SK-N-SH (cell line): ENCODE data around the gene RASA3. TPM values are rescaled to one million over a fixed set of nuclear protein-coding genes. Genes with fewer than 3 reads are reported as not detected.
A peak's percentile ranks its signal among the peaks of the same experiment; 100 is the strongest.

Source experiments
- CTCF ChIA-PET: fragments of 300-600, 350-600 bp; formaldehyde crosslinking; extraction: SDS; loops from one replicate; lab custom pipeline; 2021; lab: Yijun Ruan, JAX
- POLR2A ChIA-PET: fragments of 350-600 bp; sonication (Branson Sonifier 250); formaldehyde crosslinking; extraction: SDS; loops from one replicate; lab custom pipeline; 2020; ENCODE audit warnings: antibody characterized with exemption, inconsistent platforms; lab: Yijun Ruan, JAX
- DNase-seq: peaks from one replicate; pipeline ENCODE4 v3.0.0; 2012
- H2AFZ ChIP-seq: fragments of 200-600 bp; sonication (generic); 2 replicates; pipeline ENCODE4 v1.8.1; 2016; ENCODE audit warnings: antibody characterized with exemption, mild to moderate bottlenecking, low read depth
- H3F3A ChIP-seq: fragments of 200-600 bp; sonication (generic); replicated peaks from 2 replicates; pipeline ENCODE3; 2016; ENCODE audit warnings: antibody characterized with exemption, mild to moderate bottlenecking; ENCODE audit not compliant: insufficient read depth
- H3K27ac ChIP-seq, 2 experiments: fragments of 200-500 bp in 1 of 2; fragments of 200-600 bp in 1 of 2; sonication (Bioruptor generic) in 1 of 2; sonication (generic), shearing (Covaris generic) in 1 of 2; 2 replicates each; pipeline versions ENCODE4 v1.5.1 to v1.6.1; 2014 to 2016; ENCODE audit warnings: low read depth in 2 of 2, inconsistent platforms in 1 of 2, low read length in 1 of 2, mild to moderate bottlenecking in 1 of 2, mixed read lengths in 1 of 2
- H3K27me3 ChIP-seq: fragments of 200-600 bp; sonication (generic), shearing (Covaris generic); 2 replicates; pipeline ENCODE4 v1.6.1; 2016; ENCODE audit warnings: mixed run types; ENCODE audit not compliant: insufficient read depth
- H3K36me3 ChIP-seq, 2 experiments: fragments of 200-500 bp in 1 of 2; fragments of 200-600 bp in 1 of 2; sonication (Bioruptor generic) in 1 of 2; sonication (generic) in 1 of 2; replicated peaks in 1 of 2; 2 replicates each; pipeline versions ENCODE3 to v1.5.1; 2014 to 2016; ENCODE audit warnings: low read length in 1 of 2, mild to moderate bottlenecking in 1 of 2; ENCODE audit not compliant: insufficient read depth in 2 of 2, control insufficient read depth in 1 of 2
- H3K4me1 ChIP-seq, 2 experiments: fragments of 200-500 bp in 1 of 2; fragments of 200-600 bp in 1 of 2; sonication (Bioruptor generic) in 1 of 2; sonication (generic), shearing (Covaris generic) in 1 of 2; 2 replicates each; pipeline versions ENCODE4 v1.5.1 to v1.6.1; 2014 to 2016; ENCODE audit warnings: low read depth in 1 of 2, low read length in 1 of 2, mixed run types in 1 of 2; ENCODE audit not compliant: insufficient read depth in 2 of 2, control insufficient read depth in 1 of 2
- H3K4me2 ChIP-seq: fragments of 200-600 bp; sonication (generic), shearing (Covaris generic); 2 replicates; pipeline ENCODE4 v1.6.1; 2017; ENCODE audit warnings: mixed run types
- H3K4me3 ChIP-seq, 2 experiments: fragments of 200-500 bp in 1 of 2; fragments of 200-600 bp in 1 of 2; sonication (Bioruptor generic) in 1 of 2; sonication (generic), shearing (Covaris generic) in 1 of 2; 2 replicates each; pipeline versions ENCODE4 v1.5.1 to v1.8.1; 2014 to 2016; ENCODE audit warnings: low read depth in 2 of 2, inconsistent platforms in 1 of 2, low read length in 1 of 2, mild to moderate bottlenecking in 1 of 2, mixed read lengths in 1 of 2, moderate library complexity in 1 of 2
- H3K79me2 ChIP-seq: fragments of 200-600 bp; sonication (generic); 2 replicates; pipeline ENCODE4 v1.8.1; 2017; ENCODE audit warnings: mild to moderate bottlenecking; ENCODE audit not compliant: insufficient read depth
- H3K9ac ChIP-seq: fragments of 200-600 bp; sonication (generic); 2 replicates; pipeline ENCODE4 v1.6.1; 2017; ENCODE audit warnings: mixed run types
- H3K9me2 ChIP-seq: fragments of 200-600 bp; sonication (generic); 2 replicates; pipeline ENCODE4 v1.6.1; 2017; ENCODE audit warnings: mixed run types
- H3K9me3 ChIP-seq: fragments of 200-600 bp; sonication (generic); 2 replicates; pipeline ENCODE4 v1.6.1; 2017; ENCODE audit warnings: mixed run types, mild to moderate bottlenecking, moderate library complexity
- H4K20me1 ChIP-seq: fragments of 200-600 bp; sonication (generic); 2 replicates; pipeline ENCODE4 v1.6.1; 2017; ENCODE audit warnings: mild to moderate bottlenecking, mixed run types; ENCODE audit not compliant: insufficient read depth
- FOXM1 ChIP-seq: IDR thresholded peaks from 2 replicates; pipeline ENCODE4 v1.4.0; 2012; ENCODE audit warnings: low read depth, mild to moderate bottlenecking
- JUND ChIP-seq: IDR thresholded peaks from 2 replicates; pipeline ENCODE4 v1.4.0; 2012
- TAF1 ChIP-seq: IDR thresholded peaks from 2 replicates; pipeline ENCODE4 v1.6.1; 2012; ENCODE audit warnings: low read depth, mild to moderate bottlenecking, low read length, moderate library complexity, borderline replicate concordance
- TCF12 ChIP-seq: IDR thresholded peaks from 2 replicates; pipeline ENCODE4 v1.4.0; 2012
- WGBS: methylation state at CpG from one replicate; pipeline ENCODE4 v1.1.6; 2017; ENCODE audit warnings: low lambda C conversion rate; 5-methylcytosine and 5-hydroxymethylcytosine counted together
- polyA plus RNA-seq, 3 experiments: library from polyadenylated mRNA; depleted of rRNA; stranded (reverse); fragments of >200 nt; gene quantifications; 2 replicates each; pipeline ENCODE4 v1.2.3, GENCODE V29; 2012
- TF ChIP-seq, protein P1 (sequence below): fragments of 150-350 bp; IDR thresholded peaks from 2 replicates; pipeline ENCODE4 v1.6.1; 2016; ENCODE audit warnings: mild to moderate bottlenecking, low read depth, low read length
- TF ChIP-seq, protein P2 (sequence below): fragments of 200-600 bp; sonication (generic); IDR thresholded peaks from 2 replicates; pipeline ENCODE4 v1.6.1; 2017; ENCODE audit warnings: antibody characterized with exemption, mild to moderate bottlenecking, moderate library complexity
- TF ChIP-seq, protein P3 (sequence below): fragments of 150-350 bp; IDR thresholded peaks from 2 replicates; pipeline ENCODE4 v1.6.1; 2017; ENCODE audit warnings: antibody characterized with exemption, low read length, low read depth, borderline replicate concordance

The RASA3 gene
- polyA plus RNA-seq, 1 of the 3 experiments (the other 2 are of a cell fraction) = 25.1 TPM

- Histone ChIP-seq H4K20me1 (no peaks in the 10 kb centered on the region), H3K4me1 (peaks cover 0 to 18% of the 10 kb centered on the region in 2 experiments; a peak in 1 of 4 replicates), H3K4me3 (no peak overlapping the region), H3K79me2 (no peaks in the 10 kb centered on the region), H3K36me3 (no peaks in the 10 kb centered on the region), H3K9me3 (no peaks in the 10 kb centered on the region), H3K9me2 (no peaks in the 10 kb centered on the region), H3K27ac (peak overlapping the region in 1 of 2 experiments; percentile 17; a peak in 2 of 4 replicates), H3F3A (peaks cover 4% of the 10 kb centered on the region), H3K27me3 (no peaks in the 10 kb centered on the region), H3K9ac (no peak overlapping the region), H2AFZ (no peak overlapping the region), H3K4me2 (no peak overlapping the region)
- ChIA-PET POLR2A (no interaction called here), CTCF (interaction anchor here (0.9 to 1.0 kb wide), 2 partner anchors 9 to 10 kb away, joined by 3 read pairs; no protein-coding TSS in a partner anchor)
- no peak for TF ChIP-seq FOXM1
- TF ChIP-seq, protein P1, sequence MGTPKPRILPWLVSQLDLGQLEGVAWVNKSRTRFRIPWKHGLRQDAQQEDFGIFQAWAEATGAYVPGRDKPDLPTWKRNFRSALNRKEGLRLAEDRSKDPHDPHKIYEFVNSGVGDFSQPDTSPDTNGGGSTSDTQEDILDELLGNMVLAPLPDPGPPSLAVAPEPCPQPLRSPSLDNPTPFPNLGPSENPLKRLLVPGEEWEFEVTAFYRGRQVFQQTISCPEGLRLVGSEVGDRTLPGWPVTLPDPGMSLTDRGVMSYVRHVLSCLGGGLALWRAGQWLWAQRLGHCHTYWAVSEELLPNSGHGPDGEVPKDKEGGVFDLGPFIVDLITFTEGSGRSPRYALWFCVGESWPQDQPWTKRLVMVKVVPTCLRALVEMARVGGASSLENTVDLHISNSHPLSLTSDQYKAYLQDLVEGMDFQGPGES = no peak
- TF ChIP-seq TAF1 = no peak
- DNase-seq = no peak
- WGBS = 66% methylated on average over 19 of the region's 25 CpGs
Observed at GRCh38 chr13:114140131-114140905, 7.9 kb upstream of the RASA3 start.

DNA sequence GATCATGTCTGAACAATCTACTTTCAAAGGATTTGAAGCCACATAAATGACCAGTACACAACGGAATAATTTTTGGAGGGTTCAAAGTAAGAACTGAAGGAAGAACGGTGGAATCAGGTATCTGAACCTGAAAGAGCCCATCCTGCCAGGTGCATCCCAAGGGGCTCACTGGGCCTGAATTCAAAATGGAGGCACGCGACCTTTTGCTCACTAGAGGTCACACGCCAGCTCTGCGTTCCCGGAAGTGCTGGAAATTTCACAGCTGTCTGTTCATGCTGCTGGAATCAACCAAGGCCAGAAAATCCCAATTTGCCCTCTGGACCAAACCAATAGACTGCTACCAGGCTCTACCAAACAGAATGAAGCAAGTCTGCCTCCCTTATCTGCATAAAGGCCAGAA lies 4.2 kb upstream of the RASA3 start:
- no peak overlapping the region for H3K27ac ChIP-seq
- H3K79me2 ChIP-seq = peaks cover 7% of the 10 kb centered on the region
- TF ChIP-seq, protein P2, sequence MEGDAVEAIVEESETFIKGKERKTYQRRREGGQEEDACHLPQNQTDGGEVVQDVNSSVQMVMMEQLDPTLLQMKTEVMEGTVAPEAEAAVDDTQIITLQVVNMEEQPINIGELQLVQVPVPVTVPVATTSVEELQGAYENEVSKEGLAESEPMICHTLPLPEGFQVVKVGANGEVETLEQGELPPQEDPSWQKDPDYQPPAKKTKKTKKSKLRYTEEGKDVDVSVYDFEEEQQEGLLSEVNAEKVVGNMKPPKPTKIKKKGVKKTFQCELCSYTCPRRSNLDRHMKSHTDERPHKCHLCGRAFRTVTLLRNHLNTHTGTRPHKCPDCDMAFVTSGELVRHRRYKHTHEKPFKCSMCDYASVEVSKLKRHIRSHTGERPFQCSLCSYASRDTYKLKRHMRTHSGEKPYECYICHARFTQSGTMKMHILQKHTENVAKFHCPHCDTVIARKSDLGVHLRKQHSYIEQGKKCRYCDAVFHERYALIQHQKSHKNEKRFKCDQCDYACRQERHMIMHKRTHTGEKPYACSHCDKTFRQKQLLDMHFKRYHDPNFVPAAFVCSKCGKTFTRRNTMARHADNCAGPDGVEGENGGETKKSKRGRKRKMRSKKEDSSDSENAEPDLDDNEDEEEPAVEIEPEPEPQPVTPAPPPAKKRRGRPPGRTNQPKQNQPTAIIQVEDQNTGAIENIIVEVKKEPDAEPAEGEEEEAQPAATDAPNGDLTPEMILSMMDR = no peak
- TF ChIP-seq TCF12 (no peak), JUND (no peak)
- TF ChIP-seq, protein P1 = no peak
- TF ChIP-seq, protein P3, sequence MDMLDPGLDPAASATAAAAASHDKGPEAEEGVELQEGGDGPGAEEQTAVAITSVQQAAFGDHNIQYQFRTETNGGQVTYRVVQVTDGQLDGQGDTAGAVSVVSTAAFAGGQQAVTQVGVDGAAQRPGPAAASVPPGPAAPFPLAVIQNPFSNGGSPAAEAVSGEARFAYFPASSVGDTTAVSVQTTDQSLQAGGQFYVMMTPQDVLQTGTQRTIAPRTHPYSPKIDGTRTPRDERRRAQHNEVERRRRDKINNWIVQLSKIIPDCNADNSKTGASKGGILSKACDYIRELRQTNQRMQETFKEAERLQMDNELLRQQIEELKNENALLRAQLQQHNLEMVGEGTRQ = no peak
- H3K27me3 ChIP-seq = no peaks in the 10 kb centered on the region
- H2AFZ ChIP-seq = no peak overlapping the region
- no peak overlapping the region for H3K4me3 ChIP-seq
- peaks cover 0 to 10% of the 10 kb centered on the region in 2 experiments; a peak in 1 of 4 replicates for H3K4me1 ChIP-seq
- POLR2A ChIA-PET = no interaction called here
- no peaks in the 10 kb centered on the region for H4K20me1 ChIP-seq
- no peak for DNase-seq
- CTCF ChIA-PET = no interaction called here
- no peaks in the 10 kb centered on the region for H3K36me3 ChIP-seq
- no peaks in the 10 kb centered on the region for H3K9me3 ChIP-seq
- WGBS = 96% methylated on average over 7 of the region's 7 CpGs
- peaks cover 6% of the 10 kb centered on the region for H3F3A ChIP-seq
- H3K9ac ChIP-seq = no peak overlapping the region
- no peaks in the 10 kb centered on the region for H3K9me2 ChIP-seq
- H3K4me2 ChIP-seq = no peak overlapping the region
